Measurements from ENCODE around the gene KCNAB1. TPM values are rescaled to one million over a fixed set of nuclear protein-coding genes. Genes with fewer than 3 reads are reported as not detected.

KCNAB1 gene
- total RNA-seq, 4 donors from 2014 or later, result 0.38 to 1.5 (median 0.49) TPM

- H3K27me3 ChIP-seq, result no peaks in the 10 kb centered on the region
- TF ChIP-seq POLR2AphosphoS5 (IDR thresholded peaks at IDR 0.05) (no peak), EP300 (IDR thresholded peaks at IDR 0.05) (no peak), POLR2A (IDR thresholded peaks at IDR 0.05) (no peak)
- TF ChIP-seq, protein P1, sequence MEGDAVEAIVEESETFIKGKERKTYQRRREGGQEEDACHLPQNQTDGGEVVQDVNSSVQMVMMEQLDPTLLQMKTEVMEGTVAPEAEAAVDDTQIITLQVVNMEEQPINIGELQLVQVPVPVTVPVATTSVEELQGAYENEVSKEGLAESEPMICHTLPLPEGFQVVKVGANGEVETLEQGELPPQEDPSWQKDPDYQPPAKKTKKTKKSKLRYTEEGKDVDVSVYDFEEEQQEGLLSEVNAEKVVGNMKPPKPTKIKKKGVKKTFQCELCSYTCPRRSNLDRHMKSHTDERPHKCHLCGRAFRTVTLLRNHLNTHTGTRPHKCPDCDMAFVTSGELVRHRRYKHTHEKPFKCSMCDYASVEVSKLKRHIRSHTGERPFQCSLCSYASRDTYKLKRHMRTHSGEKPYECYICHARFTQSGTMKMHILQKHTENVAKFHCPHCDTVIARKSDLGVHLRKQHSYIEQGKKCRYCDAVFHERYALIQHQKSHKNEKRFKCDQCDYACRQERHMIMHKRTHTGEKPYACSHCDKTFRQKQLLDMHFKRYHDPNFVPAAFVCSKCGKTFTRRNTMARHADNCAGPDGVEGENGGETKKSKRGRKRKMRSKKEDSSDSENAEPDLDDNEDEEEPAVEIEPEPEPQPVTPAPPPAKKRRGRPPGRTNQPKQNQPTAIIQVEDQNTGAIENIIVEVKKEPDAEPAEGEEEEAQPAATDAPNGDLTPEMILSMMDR (IDR thresholded peaks at IDR 0.05), result no peak
- peaks cover 29% of the 10 kb centered on the region for H3K36me3 ChIP-seq
- no peaks in the 10 kb centered on the region for H3K9me3 ChIP-seq
- WGBS, result 82% methylated on average over 2 of the region's 2 CpGs
- DNase-seq (ENCODE audit: low spot score in 2 of 2), result no peak
- peaks cover 26% of the 10 kb centered on the region for H3K4me1 ChIP-seq
- no peak overlapping the region for H3K27ac ChIP-seq
- no peak overlapping the region for H3K4me3 ChIP-seq
Observed at GRCh38 chr3:156539051-156539450, 418.7 kb downstream of the KCNAB1 start.

- DNase-seq (ENCODE audit: low spot score in 2 of 2), result no peak
- Histone ChIP-seq H3K27me3 (no peaks in the 10 kb centered on the region), H3K27ac (no peak overlapping the region), H3K4me1 (peaks cover 28% of the 10 kb centered on the region), H3K9me3 (no peaks in the 10 kb centered on the region), H3K4me3 (no peak overlapping the region), H3K36me3 (peaks cover 31% of the 10 kb centered on the region)
- TF ChIP-seq POLR2AphosphoS5 (IDR thresholded peaks at IDR 0.05), result no peak
- TF ChIP-seq POLR2A (IDR thresholded peaks at IDR 0.05), result no peak
- no peak for TF ChIP-seq EP300 (IDR thresholded peaks at IDR 0.05)
- TF ChIP-seq, protein P1 (IDR thresholded peaks at IDR 0.05), result no peak
- 98% methylated on average over 1 of the region's 1 CpG for WGBS
Observed at GRCh38 chr3:156539802-156540201, 419.4 kb downstream of the KCNAB1 start.

DNA sequence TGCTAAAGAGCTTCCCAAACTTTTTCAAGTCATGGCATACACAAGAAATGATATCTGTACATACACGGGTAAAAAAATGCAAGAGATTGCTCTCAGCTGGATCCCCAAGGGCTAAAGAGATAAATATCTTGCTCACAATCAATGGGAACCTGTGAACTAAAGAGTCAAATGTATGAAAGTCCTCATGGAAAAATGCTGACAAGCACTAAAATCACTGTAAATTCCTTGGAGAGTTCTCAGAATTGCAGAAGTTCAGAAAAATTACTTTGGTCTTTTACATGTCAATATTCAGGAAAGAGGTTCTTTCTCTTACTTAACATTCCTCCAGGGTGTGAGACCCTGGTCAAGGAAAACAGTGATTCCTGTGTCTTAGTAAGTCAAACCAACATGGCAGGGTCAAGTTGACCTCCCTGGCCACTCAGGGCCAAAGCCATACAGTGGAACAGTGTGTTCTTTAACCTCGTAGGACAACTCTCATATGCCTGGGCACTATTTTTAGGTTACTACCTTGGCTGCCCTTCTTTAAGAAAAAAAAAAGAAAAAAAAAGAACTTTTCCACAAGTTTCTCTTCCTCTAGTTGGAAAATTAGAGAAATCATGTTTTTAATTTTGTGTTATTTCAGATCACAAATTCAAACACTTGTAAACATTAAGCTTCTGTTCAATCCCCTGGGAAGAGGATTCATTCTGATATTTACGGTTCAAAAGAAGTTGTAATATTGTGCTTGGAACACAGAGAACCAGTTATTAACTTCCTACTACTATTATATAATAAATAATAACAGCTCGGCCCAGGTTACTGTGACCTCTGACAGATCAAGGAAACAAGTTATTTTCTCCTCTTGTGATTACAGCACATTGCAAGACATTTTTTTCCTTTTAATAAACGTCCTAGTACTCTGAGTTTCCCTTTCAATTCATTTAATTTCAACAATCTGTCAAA lies 422.0 kb downstream of the KCNAB1 start:
- DNase-seq (ENCODE audit: low spot score in 2 of 2), result no peak
- H3K4me3 ChIP-seq, result no peak overlapping the region
- no peaks in the 10 kb centered on the region for H3K27me3 ChIP-seq
- no peaks in the 10 kb centered on the region for H3K9me3 ChIP-seq
- 38% methylated on average over 5 of the region's 5 CpGs for WGBS
- H3K36me3 ChIP-seq, result peaks cover 35% of the 10 kb centered on the region
- H3K4me1 ChIP-seq, result peaks cover 28% of the 10 kb centered on the region
- H3K27ac ChIP-seq, result peak overlapping the region; percentile 50
- TF ChIP-seq POLR2A (IDR thresholded peaks at IDR 0.05), result no peak
- TF ChIP-seq EP300 (IDR thresholded peaks at IDR 0.05), result no peak
- TF ChIP-seq POLR2AphosphoS5 (IDR thresholded peaks at IDR 0.05), result no peak
- TF ChIP-seq, protein P1 (IDR thresholded peaks at IDR 0.05), result no peak

DNA sequence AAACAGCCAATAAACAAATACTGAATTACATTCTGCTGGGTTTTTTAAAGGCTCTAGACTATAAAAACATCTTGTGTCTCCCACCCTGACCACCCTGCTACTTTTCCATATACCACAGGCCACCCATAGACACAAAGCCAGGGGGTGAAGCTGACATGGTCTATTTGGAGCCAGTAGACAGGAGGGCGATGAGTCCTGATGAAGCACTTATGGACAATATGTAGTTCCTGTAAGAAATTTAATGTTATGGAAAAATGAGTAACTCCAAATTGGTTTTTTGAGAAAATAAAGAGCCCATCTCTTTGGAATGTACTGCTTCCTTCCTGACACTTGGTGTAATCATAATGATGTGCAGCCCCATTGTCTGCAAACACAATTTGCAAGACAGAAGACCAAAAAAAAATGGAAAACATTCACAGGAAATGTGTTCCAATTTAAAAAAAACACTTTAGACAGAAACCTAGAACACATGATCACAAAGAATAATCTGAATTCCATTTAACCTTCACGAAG lies 422.7 kb downstream of the KCNAB1 start:
- Histone ChIP-seq H3K4me3 (no peak overlapping the region), H3K4me1 (peaks cover 34% of the 10 kb centered on the region), H3K9me3 (no peaks in the 10 kb centered on the region), H3K27me3 (no peaks in the 10 kb centered on the region), H3K27ac (peak overlapping the region; percentile 10), H3K36me3 (peaks cover 39% of the 10 kb centered on the region)
- WGBS, result 73% methylated on average over 2 of the region's 2 CpGs
- TF ChIP-seq EP300 (IDR thresholded peaks at IDR 0.05) (no peak), POLR2A (IDR thresholded peaks at IDR 0.05) (no peak), POLR2AphosphoS5 (IDR thresholded peaks at IDR 0.05) (no peak)
- TF ChIP-seq, protein P1 (IDR thresholded peaks at IDR 0.05), result no peak
- DNase-seq (ENCODE audit: low spot score in 2 of 2), result no peak

DNA sequence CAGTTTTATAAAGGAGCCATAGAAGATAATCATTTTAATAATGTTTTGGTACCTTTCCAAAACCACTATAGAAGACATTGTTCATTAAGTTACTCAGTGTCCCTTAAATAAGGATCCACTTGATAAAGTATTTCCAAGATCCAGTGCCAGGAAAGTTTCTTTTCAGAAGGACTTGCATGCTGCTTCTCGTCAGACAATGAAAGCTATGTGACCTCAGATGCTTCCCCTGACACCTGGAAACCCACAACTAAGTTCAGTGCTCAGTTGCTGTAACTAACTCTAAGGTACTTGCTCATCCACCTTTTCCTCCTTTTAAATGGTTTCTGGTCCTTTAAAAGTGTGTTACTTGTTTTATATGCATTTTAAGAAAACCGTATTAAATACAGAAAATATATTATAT lies 427.3 kb downstream of the KCNAB1 start:
- no peak overlapping the region for H3K27ac ChIP-seq
- DNase-seq (ENCODE audit: low spot score in 2 of 2), result no peak
- TF ChIP-seq POLR2AphosphoS5 (IDR thresholded peaks at IDR 0.05), result no peak
- TF ChIP-seq, protein P1 (IDR thresholded peaks at IDR 0.05), result no peak
- no peak for TF ChIP-seq POLR2A (IDR thresholded peaks at IDR 0.05)
- no peak for TF ChIP-seq EP300 (IDR thresholded peaks at IDR 0.05)
- H3K9me3 ChIP-seq, result no peaks in the 10 kb centered on the region
- no peaks in the 10 kb centered on the region for H3K27me3 ChIP-seq
- peaks cover 53% of the 10 kb centered on the region for H3K36me3 ChIP-seq
- WGBS, result 52% methylated on average over 2 of the region's 2 CpGs
- H3K4me3 ChIP-seq, result no peak overlapping the region
- peaks cover 49% of the 10 kb centered on the region for H3K4me1 ChIP-seq

All from suprapubic skin (tissue), 4 donors.